B cell (primary cell): ENCODE data around the gene MYO18A.

Experiments
- CTCF ChIP-seq: fragments of 200-600 bp; IDR thresholded peaks from one replicate; pipeline ENCODE4 v1.8.0; 2022; ENCODE audit warnings: antibody characterized with exemption, mild to moderate bottlenecking
- EZH2 ChIP-seq: IDR thresholded peaks from 2 replicates; pipeline ENCODE4 v1.6.1; 2012; ENCODE audit warnings: borderline replicate concordance, low read depth, mild to moderate bottlenecking, moderate library complexity, low read length; ENCODE audit not compliant: insufficient read depth, poor library complexity, severe bottlenecking

GRCh38 chr17:29215717-29216116 lies 35.5 kb upstream of the MYO18A start:
- no peak for TF ChIP-seq CTCF
- TF ChIP-seq EZH2: no peak
